H1 (cell line): Measurements from ENCODE around the gene HMCES. TPM values are rescaled to one million over a fixed set of nuclear protein-coding genes. Genes with fewer than 3 reads are reported as not detected.

Experiments used
- CREB1 ChIP-seq: IDR thresholded peaks from 2 replicates; pipeline ENCODE4 v1.6.1; 2012; ENCODE audit warnings: inconsistent platforms
- CTBP2 ChIP-seq: IDR thresholded peaks from 2 replicates; pipeline ENCODE4 v1.7.0; 2011; ENCODE audit warnings: borderline replicate concordance, mild to moderate bottlenecking, moderate library complexity, mixed read lengths, low read length; ENCODE audit not compliant: insufficient read depth, insufficient read length
- HDAC2 ChIP-seq, 2 experiments: fragments of 300-600 bp in 1 of 2; sonication (generic) in 1 of 2; IDR thresholded peaks; 2 replicates each; pipeline ENCODE4 v1.6.1; 2011 to 2012; ENCODE audit warnings: low read depth in 2 of 2, low read length in 2 of 2, mild to moderate bottlenecking in 2 of 2, moderate library complexity in 2 of 2, borderline replicate concordance in 1 of 2, inconsistent platforms in 1 of 2
- RBBP5 ChIP-seq: IDR thresholded peaks from 2 replicates; pipeline ENCODE4 v1.7.1; 2012; ENCODE audit warnings: low read depth, mild to moderate bottlenecking, inconsistent platforms, low read length, moderate library complexity, borderline replicate concordance
- RFX5 ChIP-seq: IDR thresholded peaks from 2 replicates; pipeline ENCODE4 v1.6.1; 2011; ENCODE audit warnings: low read depth, low read length, improper control_type of control experiment, borderline replicate concordance
- SIRT6 ChIP-seq: IDR thresholded peaks from one replicate; pipeline ENCODE4 v1.7.1; 2012; ENCODE audit warnings: low read length, inconsistent platforms
- SIX5 ChIP-seq: IDR thresholded peaks from 2 replicates; pipeline ENCODE4 v1.6.1; 2011; ENCODE audit warnings: mild to moderate bottlenecking, low read depth, low read length
- SUZ12 ChIP-seq: fragments of 200-600 bp; sonication (generic); IDR thresholded peaks from 2 replicates; pipeline ENCODE4 v1.6.1; 2012; ENCODE audit warnings: mild to moderate bottlenecking, inconsistent platforms, low read length, moderate library complexity, mixed read lengths
- polyA plus RNA-seq, 7 experiments: library from polyadenylated mRNA; depleted of rRNA in 3 of 7; stranded (reverse) in 5 of 7; unstranded in 2 of 7; fragments of >200 nt in 5 of 7; fragments of 200-250 nt in 2 of 7; gene quantifications; 1 replicate in 5 of 7; 2 replicates in 1 of 7; 4 replicates in 1 of 7; pipeline versions ENCODE4 v1.2.1 to v1.2.3, GENCODE V29; 2011 to 2013; ENCODE audit warnings: missing spikeins in 2 of 7, mixed read lengths in 2 of 7
- total RNA-seq: library from RNA; stranded (reverse); fragmentation: NEBNext Ultra II Directional; extraction: Animal tissue kit (Norgen Biotek cat#: 25700); gene quantifications from 2 replicates; pipeline ENCODE4 v1.2.1, GENCODE V29; 2021
- TF ChIP-seq, protein P1 (sequence below): fragments of 300-600 bp; sonication (generic); IDR thresholded peaks from 2 replicates; pipeline ENCODE4 v1.7.1; 2012; ENCODE audit warnings: low read length, moderate library complexity, mild to moderate bottlenecking, inconsistent platforms; ENCODE audit not compliant: insufficient replicate concordance

HMCES gene
- total and polyA plus RNA-seq, 2 of the 8 experiments (the other 6 are each of a cell fraction or from before 2014, with no cell fraction given), result 27.6 to 49.5 TPM

DNA sequence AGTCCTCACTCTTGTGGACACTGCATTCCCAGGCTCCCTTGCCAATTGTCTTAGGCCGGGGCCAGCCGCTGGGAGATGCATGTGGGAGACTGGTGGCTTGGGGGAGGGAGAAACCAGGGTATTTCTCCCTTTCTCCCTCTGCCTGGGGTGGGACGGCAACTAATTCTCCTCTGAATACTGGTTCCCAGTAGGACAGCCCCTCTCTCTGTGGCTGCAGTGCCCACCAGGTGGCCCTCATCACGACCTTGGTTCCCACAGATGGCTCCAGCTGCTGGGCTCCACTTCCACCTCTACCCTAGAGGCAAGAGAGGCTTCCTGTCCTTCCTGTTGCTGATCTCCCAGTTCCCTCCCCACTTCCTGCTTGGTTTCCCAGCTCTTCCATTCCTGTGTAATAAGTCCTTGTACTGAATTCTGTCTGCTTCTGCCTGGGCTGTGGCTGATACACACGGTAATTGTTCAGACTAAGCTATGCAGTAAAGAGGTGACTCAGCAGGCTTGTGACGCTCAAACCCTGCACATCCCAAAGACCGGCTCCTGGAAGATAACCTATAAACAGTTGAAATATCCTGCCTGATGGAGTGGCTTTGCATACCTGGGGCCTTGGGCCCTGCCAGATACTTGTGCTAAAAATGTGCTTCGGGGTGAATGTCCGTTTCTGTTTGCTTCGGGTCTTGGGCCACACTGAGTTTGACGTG is 49.6 kb upstream of the HMCES start (continued):
- TF ChIP-seq, protein P1, sequence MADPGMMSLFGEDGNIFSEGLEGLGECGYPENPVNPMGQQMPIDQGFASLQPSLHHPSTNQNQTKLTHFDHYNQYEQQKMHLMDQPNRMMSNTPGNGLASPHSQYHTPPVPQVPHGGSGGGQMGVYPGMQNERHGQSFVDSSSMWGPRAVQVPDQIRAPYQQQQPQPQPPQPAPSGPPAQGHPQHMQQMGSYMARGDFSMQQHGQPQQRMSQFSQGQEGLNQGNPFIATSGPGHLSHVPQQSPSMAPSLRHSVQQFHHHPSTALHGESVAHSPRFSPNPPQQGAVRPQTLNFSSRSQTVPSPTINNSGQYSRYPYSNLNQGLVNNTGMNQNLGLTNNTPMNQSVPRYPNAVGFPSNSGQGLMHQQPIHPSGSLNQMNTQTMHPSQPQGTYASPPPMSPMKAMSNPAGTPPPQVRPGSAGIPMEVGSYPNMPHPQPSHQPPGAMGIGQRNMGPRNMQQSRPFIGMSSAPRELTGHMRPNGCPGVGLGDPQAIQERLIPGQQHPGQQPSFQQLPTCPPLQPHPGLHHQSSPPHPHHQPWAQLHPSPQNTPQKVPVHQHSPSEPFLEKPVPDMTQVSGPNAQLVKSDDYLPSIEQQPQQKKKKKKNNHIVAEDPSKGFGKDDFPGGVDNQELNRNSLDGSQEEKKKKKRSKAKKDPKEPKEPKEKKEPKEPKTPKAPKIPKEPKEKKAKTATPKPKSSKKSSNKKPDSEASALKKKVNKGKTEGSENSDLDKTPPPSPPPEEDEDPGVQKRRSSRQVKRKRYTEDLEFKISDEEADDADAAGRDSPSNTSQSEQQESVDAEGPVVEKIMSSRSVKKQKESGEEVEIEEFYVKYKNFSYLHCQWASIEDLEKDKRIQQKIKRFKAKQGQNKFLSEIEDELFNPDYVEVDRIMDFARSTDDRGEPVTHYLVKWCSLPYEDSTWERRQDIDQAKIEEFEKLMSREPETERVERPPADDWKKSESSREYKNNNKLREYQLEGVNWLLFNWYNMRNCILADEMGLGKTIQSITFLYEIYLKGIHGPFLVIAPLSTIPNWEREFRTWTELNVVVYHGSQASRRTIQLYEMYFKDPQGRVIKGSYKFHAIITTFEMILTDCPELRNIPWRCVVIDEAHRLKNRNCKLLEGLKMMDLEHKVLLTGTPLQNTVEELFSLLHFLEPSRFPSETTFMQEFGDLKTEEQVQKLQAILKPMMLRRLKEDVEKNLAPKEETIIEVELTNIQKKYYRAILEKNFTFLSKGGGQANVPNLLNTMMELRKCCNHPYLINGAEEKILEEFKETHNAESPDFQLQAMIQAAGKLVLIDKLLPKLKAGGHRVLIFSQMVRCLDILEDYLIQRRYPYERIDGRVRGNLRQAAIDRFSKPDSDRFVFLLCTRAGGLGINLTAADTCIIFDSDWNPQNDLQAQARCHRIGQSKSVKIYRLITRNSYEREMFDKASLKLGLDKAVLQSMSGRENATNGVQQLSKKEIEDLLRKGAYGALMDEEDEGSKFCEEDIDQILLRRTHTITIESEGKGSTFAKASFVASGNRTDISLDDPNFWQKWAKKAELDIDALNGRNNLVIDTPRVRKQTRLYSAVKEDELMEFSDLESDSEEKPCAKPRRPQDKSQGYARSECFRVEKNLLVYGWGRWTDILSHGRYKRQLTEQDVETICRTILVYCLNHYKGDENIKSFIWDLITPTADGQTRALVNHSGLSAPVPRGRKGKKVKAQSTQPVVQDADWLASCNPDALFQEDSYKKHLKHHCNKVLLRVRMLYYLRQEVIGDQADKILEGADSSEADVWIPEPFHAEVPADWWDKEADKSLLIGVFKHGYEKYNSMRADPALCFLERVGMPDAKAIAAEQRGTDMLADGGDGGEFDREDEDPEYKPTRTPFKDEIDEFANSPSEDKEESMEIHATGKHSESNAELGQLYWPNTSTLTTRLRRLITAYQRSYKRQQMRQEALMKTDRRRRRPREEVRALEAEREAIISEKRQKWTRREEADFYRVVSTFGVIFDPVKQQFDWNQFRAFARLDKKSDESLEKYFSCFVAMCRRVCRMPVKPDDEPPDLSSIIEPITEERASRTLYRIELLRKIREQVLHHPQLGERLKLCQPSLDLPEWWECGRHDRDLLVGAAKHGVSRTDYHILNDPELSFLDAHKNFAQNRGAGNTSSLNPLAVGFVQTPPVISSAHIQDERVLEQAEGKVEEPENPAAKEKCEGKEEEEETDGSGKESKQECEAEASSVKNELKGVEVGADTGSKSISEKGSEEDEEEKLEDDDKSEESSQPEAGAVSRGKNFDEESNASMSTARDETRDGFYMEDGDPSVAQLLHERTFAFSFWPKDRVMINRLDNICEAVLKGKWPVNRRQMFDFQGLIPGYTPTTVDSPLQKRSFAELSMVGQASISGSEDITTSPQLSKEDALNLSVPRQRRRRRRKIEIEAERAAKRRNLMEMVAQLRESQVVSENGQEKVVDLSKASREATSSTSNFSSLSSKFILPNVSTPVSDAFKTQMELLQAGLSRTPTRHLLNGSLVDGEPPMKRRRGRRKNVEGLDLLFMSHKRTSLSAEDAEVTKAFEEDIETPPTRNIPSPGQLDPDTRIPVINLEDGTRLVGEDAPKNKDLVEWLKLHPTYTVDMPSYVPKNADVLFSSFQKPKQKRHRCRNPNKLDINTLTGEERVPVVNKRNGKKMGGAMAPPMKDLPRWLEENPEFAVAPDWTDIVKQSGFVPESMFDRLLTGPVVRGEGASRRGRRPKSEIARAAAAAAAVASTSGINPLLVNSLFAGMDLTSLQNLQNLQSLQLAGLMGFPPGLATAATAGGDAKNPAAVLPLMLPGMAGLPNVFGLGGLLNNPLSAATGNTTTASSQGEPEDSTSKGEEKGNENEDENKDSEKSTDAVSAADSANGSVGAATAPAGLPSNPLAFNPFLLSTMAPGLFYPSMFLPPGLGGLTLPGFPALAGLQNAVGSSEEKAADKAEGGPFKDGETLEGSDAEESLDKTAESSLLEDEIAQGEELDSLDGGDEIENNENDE, result no peak
- no peak for TF ChIP-seq RFX5
- no peak for TF ChIP-seq SUZ12
- TF ChIP-seq SIRT6, result no peak
- TF ChIP-seq HDAC2 (IDR thresholded peaks at IDR 0.05; ENCODE audit: borderline replicate concordance in 1 of 2, low read depth in 2 of 2, low read length in 2 of 2), result 0 out of 4 replicates have a peak, but pooled peaks of 1 of the 2 experiments have one; percentile 13
- no peak for TF ChIP-seq CTBP2
- TF ChIP-seq CREB1, result no peak
- no peak for TF ChIP-seq SIX5
- no peak for TF ChIP-seq RBBP5
